ENCODE data around the gene RAD9A.

GRCh38 chr11:67366546-67366945, 25.2 kb upstream of the RAD9A start:
- TF ChIP-seq CTCF (IDR thresholded peaks at IDR 0.05), result no peak
- no peak for TF ChIP-seq POLR2A (IDR thresholded peaks at IDR 0.05)
- TF ChIP-seq EP300 (IDR thresholded peaks at IDR 0.05), result no peak
